ENCODE results near the gene SLC14A1. TPM values are rescaled to one million over a fixed set of nuclear protein-coding genes. Genes with fewer than 3 reads are reported as not detected.

SLC14A1 gene
- total RNA-seq, 3 donors from 2014 or later (not counting 1 experiment from before 2014, with no cell fraction given), result 21.2 to 51.6 (median 42.2) TPM

DNA sequence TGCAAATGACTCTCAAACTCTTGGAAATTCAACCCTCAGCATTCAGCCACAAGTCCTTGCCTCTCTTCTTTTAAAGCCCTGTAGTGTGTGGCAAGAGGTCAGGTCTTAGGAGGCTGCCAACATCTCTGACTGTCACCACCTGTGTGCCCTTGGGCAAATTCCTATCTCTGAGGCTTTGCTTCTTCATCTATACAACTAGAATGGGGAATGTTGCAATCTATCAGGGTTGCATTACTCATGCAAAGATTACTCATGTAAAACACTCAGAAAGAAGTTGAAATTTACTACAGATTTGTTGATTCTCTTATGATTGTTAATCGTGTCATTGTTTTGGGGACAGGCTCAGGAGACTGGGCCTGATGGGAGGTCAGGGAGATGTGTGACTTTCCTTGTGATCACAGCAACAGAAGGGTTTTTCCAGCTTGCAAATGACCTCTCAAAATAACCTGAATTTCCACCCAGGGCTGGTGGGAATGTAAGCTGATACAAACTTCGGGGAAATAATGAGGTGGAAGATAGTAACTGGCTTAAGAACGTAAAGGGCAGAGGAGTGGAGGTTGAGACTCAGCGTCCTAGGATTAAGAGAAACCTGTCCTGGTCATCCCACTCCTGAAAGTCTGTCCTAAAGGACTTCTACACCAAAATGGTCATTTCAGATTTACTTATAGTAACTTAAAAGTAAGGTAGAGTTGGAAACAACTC, 69.4 kb downstream of the SLC14A1 start:
- TF ChIP-seq, protein P1, sequence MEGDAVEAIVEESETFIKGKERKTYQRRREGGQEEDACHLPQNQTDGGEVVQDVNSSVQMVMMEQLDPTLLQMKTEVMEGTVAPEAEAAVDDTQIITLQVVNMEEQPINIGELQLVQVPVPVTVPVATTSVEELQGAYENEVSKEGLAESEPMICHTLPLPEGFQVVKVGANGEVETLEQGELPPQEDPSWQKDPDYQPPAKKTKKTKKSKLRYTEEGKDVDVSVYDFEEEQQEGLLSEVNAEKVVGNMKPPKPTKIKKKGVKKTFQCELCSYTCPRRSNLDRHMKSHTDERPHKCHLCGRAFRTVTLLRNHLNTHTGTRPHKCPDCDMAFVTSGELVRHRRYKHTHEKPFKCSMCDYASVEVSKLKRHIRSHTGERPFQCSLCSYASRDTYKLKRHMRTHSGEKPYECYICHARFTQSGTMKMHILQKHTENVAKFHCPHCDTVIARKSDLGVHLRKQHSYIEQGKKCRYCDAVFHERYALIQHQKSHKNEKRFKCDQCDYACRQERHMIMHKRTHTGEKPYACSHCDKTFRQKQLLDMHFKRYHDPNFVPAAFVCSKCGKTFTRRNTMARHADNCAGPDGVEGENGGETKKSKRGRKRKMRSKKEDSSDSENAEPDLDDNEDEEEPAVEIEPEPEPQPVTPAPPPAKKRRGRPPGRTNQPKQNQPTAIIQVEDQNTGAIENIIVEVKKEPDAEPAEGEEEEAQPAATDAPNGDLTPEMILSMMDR (IDR thresholded peaks at IDR 0.05), result no peak
- no peak overlapping the region for H3K4me3 ChIP-seq (ENCODE audit: low read length)
- H3K9me3 ChIP-seq (ENCODE audit: control insufficient read depth, insufficient read depth, low read length), result no peaks in the 10 kb centered on the region
- Mint-ChIP-seq H3K36me3 (no peaks in the 10 kb centered on the region), H3K27me3 (ENCODE audit: low read depth in 2 of 2) (peaks cover 1 to 2% of the 10 kb centered on the region in 2 donors), H3K4me3 (no peak overlapping the region), H3K9me3 (no peaks in the 10 kb centered on the region), H3K4me1 (no peaks in the 10 kb centered on the region), H3K27ac (no peak overlapping the region)
- no peaks in the 10 kb centered on the region for H3K4me1 ChIP-seq (ENCODE audit: control insufficient read depth, insufficient read depth, low read length)
- no peaks in the 10 kb centered on the region for H3K36me3 ChIP-seq (ENCODE audit: control insufficient read depth, insufficient read depth, low read length)
- 75% methylated on average over 4 of the region's 4 CpGs for WGBS (ENCODE audit: insufficient coverage)
- intact Hi-C loops (cut with micrococcal nuclease), result no loop called here
- no peaks in the 10 kb centered on the region for H3K27me3 ChIP-seq (ENCODE audit: control insufficient read depth, insufficient read depth, low read length)
- H3K27ac ChIP-seq (ENCODE audit: low read length), result no peak overlapping the region
- DNase-seq, result no peak
- no peak for ATAC-seq

DNA sequence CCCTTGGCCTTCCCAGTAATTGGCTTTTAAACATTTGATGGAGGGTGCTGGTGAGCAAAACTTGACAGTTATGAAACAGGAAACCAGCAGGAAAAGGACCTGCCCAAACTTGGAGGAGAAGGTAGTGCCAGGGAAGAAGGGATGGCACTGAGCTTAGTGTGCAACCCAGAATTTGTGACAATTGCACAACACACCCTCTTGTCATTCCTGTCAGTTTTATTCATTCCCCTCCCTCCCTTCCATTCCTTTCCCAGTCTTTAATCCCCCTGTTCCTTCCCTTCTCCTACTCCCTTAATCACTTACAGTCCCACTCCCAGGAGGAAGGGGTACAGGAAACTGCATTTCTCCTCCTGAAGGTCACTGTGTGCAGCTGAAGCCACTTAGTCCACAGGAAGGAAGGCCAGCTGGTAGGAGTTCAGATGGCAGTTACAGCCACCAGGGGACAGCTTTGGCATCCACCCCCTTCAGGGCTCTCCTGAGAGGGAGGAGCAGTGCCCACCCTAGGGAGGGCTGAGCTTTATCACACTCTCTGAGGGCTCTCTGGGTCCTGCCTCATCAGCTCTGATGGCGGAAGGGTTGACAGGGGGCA, 77.5 kb downstream of the SLC14A1 start:
- Histone ChIP-seq H3K36me3 (ENCODE audit: control insufficient read depth, insufficient read depth, low read length) (no peaks in the 10 kb centered on the region), H3K27me3 (ENCODE audit: control insufficient read depth, insufficient read depth, low read length) (no peaks in the 10 kb centered on the region), H3K9me3 (ENCODE audit: control insufficient read depth, insufficient read depth, low read length) (peaks cover 4% of the 10 kb centered on the region), H3K4me1 (ENCODE audit: control insufficient read depth, insufficient read depth, low read length) (no peaks in the 10 kb centered on the region), H3K27ac (ENCODE audit: low read length) (no peak overlapping the region), H3K4me3 (ENCODE audit: low read length) (no peak overlapping the region)
- DNase-seq, result no peak
- intact Hi-C loops (cut with micrococcal nuclease), result no loop called here
- no peak overlapping the region for H3K4me3 Mint-ChIP-seq
- no peak for ATAC-seq
- no peak overlapping the region for H3K27ac Mint-ChIP-seq
- WGBS (ENCODE audit: insufficient coverage), result 100% methylated on average over 1 of the region's 1 CpG
- TF ChIP-seq, protein P1 (IDR thresholded peaks at IDR 0.05), result no peak
- peaks cover 19% of the 10 kb centered on the region for H3K36me3 Mint-ChIP-seq
- peaks cover 19 to 35% of the 10 kb centered on the region in 2 donors for H3K27me3 Mint-ChIP-seq (ENCODE audit: low read depth in 2 of 2)
- H3K9me3 Mint-ChIP-seq, result peaks cover 0 to 4% of the 10 kb centered on the region in 2 donors
- H3K4me1 Mint-ChIP-seq, result peaks cover 0 to 5% of the 10 kb centered on the region in 2 donors

Other genes with a start within 250 kb of the SLC14A1 start
- gene SLC14A2, start 108.7 kb upstream of the SLC14A1 start, total RNA-seq, result under 1 TPM in 1 of 3 donors, not detected in 2; 0.10 TPM
- gene SIGLEC15, start 101.5 kb downstream of the SLC14A1 start, total RNA-seq, result not detected
- 100 to 1,000 TPM in 1 of 3 donors, 10 to 100 TPM in 2; 81.3 to 133 (median 99.6) TPM for gene EPG5, start 243.1 kb downstream of the SLC14A1 start, total RNA-seq

Data from natural killer cell (primary cell).